HL-60 (cell line): ENCODE data around the gene HHIPL2.
"Not testable (repeated sequence)": the region's sequence is repeated elsewhere in the genome, so short reads cannot be mapped to it uniquely, and the experiment has no call there.

Source experiments
- CTCF ChIP-seq: IDR thresholded peaks from one replicate; pipeline ENCODE4 v1.5.1; 2011; ENCODE audit warnings: low read length, control low read depth, inconsistent platforms; ENCODE audit not compliant: insufficient read depth
- GABPA ChIP-seq: IDR thresholded peaks from 2 replicates; pipeline ENCODE4 v1.6.1; 2012; ENCODE audit warnings: low read depth
- POLR2AphosphoS5 ChIP-seq: IDR thresholded peaks from 2 replicates; pipeline ENCODE4 v1.6.1; 2012; ENCODE audit warnings: low read depth
- REST ChIP-seq: IDR thresholded peaks from 2 replicates; pipeline ENCODE4 v1.6.1; 2012; ENCODE audit warnings: low read depth; ENCODE audit not compliant: insufficient replicate concordance

- not testable (repeated sequence) for TF ChIP-seq CTCF, POLR2AphosphoS5, GABPA, REST
Measured at GRCh38 chr1:222472776-222473540, 74.9 kb downstream of the HHIPL2 start.
